Suppressor macrophage treated with lipopolysaccharide for 4 hours (primary cell): ENCODE data around the gene TC2N.
"Not testable (repeated sequence)": the region's sequence is repeated elsewhere in the genome, so short reads cannot be mapped to it uniquely, and the experiment has no call there.

Experiments
- DNase-seq: peaks from one replicate; pipeline ENCODE4 v3.0.0-alpha.2; 2020

TC2N gene

DNA sequence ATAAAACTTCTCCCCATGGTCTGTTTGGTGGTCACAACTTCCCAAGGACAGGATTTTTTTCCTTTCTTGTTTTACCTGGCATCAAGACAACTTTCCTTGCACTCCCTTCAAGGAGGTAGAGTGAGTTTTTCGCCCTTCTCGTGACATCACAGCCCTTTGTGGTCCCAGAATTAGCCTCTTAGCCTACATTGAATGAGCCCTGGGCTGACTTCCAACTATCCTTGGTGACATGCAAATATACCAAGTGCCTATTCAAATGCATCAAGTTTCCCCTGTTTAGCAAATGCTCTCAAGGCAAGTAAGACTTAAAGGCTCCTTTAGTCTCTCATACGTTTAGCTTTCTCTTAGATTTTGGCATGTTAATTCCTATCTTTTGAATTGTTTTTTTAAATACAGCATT is 36.6 kb downstream of the TC2N start:
- no peak for DNase-seq

- DNase-seq: no peak
Observed at GRCh38 chr14:91829511-91829910, 37.8 kb downstream of the TC2N start.

DNA sequence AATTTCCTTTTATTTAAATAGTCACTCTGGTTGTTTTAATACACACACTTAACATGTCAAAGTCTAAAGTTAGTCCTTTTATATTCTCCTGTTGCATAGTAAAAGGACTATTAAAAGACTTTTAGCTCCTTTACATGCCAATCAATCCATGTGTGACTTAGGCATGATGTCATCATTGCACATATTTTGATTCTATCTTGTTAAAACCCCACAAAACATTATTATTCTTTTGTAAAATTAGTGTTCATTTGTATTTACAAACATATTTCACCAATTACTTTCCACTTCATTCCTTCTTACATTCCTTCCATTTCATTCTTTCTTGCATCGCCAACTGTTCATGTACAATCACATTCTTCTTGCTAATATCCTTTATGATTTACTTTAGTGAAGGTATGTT is 39.6 kb downstream of the TC2N start:
- DNase-seq: no peak

DNA sequence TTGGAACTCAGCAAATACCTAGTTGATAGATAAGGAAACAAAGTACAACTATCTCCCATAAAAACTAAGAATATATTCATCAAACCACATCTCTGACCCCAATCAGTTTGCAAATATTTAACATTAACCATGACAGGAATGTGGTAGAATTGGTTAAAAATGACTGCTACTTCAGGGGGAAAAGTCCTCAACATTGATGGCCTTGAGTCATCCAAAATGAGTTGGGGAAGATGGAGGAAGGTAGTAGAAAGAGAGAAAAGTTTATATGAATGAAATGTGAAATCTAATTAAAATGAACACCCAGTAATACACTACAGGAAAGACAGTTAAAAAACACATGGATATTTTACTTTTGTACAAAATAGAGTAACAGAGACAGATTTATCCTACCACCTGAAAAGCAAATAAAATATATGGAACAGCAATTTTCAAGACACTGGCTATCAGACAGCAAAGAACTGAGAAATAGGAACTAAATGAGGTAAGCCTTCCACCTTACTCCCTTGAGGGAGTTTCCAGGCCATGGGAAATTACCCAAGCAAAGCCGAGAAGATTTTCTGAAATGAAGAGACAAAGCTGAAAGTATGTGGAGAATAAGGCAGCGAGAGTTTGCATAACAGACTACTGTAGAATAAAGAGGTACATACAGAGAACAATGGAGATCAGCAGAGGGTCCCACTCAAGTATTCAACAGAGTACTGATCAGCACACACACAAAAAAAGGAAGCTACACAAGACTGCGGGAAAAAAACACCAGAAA is 49.6 kb downstream of the TC2N start:
- DNase-seq: no peak

DNA sequence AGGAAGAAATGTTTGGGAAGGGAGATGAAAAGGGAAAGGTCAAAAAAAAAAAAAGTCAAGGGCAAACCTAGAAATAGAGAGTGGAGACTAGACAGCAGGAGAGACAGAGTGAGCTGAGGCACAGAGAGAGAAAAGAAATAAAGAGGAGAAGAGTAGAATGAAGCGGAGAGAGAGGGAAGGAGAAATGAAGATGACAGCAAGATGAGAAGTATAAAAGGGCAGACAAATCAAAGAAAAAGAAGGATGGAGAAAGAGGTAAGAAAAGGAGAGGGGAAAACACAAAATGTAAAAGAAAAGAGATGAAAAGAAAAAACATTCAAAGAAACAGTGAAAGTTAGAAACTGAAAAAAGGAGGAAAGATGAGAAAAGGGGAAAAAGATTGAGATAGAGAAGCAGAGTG is 53.0 kb downstream of the TC2N start:
- no peak for DNase-seq

DNA sequence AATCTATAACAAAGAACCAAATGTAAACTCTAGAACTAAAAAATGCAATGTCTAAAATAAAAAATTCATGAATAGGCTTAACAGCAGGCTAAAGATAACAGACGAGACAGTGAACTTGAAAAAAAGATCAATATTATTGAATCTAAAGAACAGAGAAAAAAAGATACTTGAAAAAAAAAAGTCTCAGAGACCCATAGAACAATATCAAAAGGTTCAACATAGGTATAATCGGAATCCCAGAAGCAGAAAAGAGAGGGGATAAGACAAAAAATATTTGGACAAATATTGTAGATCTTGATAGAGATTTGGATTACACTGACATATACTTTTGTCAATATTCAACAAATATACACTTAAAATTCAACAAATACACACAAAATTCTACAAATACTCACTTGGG is 56.6 kb downstream of the TC2N start:
- DNase-seq: no peak

DNA sequence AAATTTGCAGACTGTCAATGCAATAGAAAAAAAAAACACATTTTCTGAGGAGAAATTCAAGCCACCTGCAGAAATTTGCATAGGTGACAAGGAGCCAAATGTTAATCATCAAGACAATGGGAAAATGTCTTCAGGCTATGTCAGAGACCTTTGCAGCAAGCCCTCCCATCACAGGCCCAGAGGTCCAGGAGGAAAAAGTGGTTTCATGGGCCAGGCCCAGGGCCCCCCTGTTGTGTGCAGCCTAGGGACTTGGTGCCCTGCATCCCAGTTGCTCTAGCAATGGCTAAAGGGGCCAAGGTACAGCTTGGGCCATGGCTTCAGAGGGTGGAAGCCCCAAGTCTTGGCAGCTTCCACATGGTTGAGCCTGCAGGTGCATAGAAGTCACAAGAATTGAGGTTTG is 60.6 kb downstream of the TC2N start:
- no peak for DNase-seq

DNA sequence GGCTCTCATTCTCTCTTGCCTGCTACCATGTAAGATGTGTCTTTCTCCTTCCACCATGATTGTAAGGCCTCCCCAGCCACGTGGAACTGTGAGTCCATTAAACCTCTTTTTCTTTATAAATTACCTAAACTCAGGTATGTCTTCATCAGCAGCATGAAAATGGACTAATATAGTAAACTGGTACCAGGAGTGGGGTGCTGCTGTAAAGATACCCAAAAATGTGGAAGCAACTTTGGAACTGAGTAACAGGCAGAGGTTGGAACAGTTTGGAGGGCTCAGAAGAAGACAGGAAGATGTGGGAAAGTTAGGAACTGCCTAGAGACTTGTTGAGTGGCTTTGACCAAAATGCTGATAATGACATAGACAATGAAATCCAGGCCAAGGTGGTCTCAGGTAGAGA is 61.2 kb downstream of the TC2N start:
- not testable (repeated sequence) for DNase-seq

DNA sequence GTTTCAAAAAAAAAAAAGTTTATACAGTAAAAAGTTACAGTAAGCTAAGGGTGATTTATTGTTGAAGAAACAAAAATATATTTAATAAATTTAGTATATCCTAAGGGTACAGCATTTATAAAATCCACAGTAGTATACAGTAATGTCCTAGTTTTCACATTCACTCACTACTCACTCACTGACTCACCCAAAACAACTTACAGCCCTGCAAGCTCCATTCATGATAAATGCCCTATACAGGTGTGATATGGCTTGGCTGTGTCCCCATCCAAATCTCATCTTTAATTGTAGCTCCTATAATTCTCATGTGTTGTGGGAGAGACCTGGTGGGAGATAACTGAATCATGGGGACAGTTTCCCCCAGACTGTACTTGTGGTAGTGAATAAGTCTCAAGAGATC is 61.7 kb downstream of the TC2N start:
- DNase-seq: no peak

GRCh38 chr14:91801358-91801757 is 66.0 kb downstream of the TC2N start:
- DNase-seq: no peak

GRCh38 chr14:91796617-91797347 is 70.6 kb downstream of the TC2N start:
- DNase-seq: no peak

DNA sequence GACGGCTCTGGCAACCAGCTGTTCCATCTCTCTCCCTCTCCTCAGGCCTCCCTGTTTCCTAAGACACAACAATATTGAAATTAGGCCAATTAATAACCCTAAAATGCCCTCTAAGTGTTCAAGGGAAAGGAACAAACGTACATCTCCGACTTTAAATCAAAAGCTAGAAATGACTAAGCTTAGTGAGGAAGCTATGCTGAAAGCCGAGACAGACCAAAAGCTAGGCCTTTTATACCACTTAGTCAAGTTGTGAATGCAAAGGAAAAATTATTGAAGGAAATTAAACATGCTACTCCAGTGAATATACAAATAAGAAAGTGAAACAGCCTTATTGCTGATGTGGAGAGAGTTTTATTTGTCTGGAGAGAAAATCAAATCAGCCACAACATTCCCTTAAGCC is 73.6 kb downstream of the TC2N start:
- no peak for DNase-seq

DNA sequence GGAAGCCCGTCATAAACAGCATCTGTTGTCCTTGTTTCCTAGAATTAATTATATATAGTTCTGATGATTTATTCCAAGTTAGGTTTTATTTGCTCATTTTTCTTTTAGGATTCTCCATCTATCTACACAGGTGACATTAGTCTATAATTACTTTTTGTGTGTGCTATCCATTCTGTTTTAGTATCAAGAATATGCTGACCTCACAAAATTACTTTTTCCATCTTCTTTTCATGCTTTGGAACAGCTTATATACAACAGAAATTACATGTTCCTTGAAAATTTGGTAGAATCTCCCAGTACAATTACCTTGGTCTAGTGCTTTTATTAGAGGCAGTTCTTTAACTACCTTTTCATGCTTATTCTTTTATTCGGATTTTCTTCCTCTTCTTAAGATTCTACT is 81.1 kb downstream of the TC2N start:
- DNase-seq: no peak

GRCh38 chr14:91780452-91780851 is 86.9 kb downstream of the TC2N start:
- DNase-seq: peak; percentile 46

DNA sequence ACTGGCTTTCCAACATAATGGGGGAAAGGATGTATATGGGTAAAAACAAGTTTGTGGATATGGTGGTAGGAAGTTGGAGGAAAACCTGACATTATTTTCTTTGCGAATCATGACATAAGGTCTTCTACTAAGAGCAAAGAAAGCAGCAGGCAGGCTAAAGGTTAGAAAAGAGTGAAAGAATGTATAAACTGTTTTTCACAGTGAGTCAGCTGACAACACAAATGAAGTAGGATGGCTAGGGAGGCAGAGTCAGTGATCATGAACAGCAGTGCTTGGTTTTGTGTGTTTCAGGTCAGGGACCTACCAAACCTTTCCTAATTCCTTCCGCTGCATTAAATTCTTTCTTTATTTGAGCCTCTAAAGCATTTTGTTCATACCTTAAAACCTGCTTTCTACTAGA is 89.1 kb downstream of the TC2N start:
- no peak for DNase-seq

- DNase-seq: peak; percentile 12
Observed at GRCh38 chr14:91774140-91775096, 92.9 kb downstream of the TC2N start.

DNA sequence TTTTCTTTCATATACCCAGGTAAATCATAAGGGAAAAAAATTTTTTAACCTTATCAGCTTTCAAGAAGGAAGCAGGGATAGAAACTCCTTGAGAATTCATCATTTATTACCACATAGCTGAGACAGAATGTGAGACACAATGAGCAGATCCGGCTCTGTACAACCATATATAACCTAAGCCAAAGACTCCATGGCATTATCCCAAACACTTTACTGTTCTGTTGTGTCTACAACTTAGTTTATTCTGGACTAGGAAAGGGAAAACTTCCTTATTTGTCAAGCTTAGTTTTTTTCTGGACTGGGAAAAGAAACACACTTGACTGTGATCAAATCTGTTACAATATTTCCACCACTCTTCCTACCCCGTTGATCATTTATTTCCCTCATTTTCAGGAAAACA is 97.2 kb downstream of the TC2N start:
- DNase-seq: no peak

DNA sequence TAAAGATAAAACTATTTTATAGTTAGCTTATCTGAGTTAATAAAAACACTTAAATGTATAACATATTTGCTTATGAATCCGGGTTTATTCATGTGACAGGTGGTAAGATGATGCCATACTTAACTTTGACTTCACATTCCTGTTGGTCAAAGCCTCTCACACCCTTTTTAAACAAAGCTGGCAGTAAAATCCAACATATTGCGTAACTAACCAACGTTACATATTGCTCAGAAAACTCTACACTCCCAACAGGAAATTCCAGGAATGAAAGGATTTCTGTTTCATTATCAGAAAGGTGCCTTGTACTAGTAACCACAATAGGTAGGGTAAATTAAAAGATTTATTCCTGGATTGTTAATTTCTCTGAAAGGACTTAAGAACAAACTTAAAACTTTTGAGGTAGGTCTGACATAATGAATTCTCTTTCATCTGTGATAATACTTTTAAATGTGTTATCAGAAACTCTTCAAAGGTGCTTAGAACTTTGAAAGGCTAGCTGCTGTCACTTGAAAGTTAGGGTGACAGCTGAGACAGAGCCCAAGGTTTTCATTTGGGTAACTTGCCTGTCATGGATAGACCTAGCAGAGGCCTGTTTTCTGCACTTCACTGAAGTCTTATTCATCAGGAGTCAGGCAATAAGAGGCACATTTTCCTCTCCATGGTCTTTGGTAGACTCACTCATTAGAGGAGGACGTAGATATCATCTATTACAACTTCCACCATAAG is 111.6 kb downstream of the TC2N start:
- no peak for DNase-seq

- DNase-seq: no peak
Observed at GRCh38 chr14:91754819-91755218, 112.5 kb downstream of the TC2N start.

GRCh38 chr14:91754185-91754584 is 113.2 kb downstream of the TC2N start:
- DNase-seq: no peak

GRCh38 chr14:91753501-91754128 is 113.7 kb downstream of the TC2N start:
- DNase-seq: no peak

DNA sequence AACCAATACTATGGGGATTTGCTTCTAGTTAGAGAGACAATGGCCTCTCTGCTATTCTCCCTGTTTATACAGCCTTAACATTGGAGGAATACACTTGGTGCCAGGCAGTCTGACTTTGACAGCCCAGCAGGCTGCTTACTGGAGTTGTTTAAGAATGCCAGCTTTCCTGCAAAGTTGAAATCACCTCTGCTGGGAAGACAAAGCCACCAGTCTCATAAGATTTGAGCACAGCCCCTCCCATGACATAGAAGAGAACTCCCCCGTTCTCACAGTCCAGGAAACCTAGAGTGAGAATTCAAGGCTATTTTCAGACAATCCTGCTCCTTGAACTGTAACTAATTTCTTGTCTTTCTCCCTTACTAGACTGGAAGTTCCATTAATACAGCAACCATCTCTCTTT is 114.4 kb downstream of the TC2N start:
- DNase-seq: no peak
